ENCODE measurements around the gene IGFBP3.

GRCh38 chr7:45940939-45941338, 19.9 kb upstream of the IGFBP3 start:
- no peak for TF ChIP-seq CTCF (IDR thresholded peaks at IDR 0.05)
- no peak for TF ChIP-seq EZH2 (IDR thresholded peaks at IDR 0.05)
